Keratinocyte (primary cell): ENCODE measurements around the gene MAPK4. TPM values are rescaled to one million over a fixed set of nuclear protein-coding genes. Genes with fewer than 3 reads are reported as not detected.

ENCODE experiments used
- polyA plus RNA-seq, 5 experiments: library from polyadenylated mRNA; depleted of rRNA in 3 of 5; stranded (reverse) in 3 of 5; stranded (forward) in 1 of 5; unstranded in 1 of 5; fragments of >200 nt; gene quantifications; 1 replicate in 1 of 5; 2 replicates in 3 of 5; 3 replicates in 1 of 5; pipeline versions ENCODE4 v1.2.1 to v1.2.3, GENCODE V29; 2011 to 2012; ENCODE audit warnings: missing spikeins in 2 of 5, low read depth in 1 of 5, low replicate concordance in 1 of 5

MAPK4 gene
- polyA plus RNA-seq, 1 donor (not counting 4 experiments of a cell fraction or from before 2014, with no cell fraction given): not detected

Other genes starting within 250 kb of the MAPK4 start
- gene SKA1, start 185.0 kb upstream of the MAPK4 start, polyA plus RNA-seq: 1.1 to 8.4 TPM (median 7.2 TPM) in 3 replicates